Large intestine (tissue), 3 donors: ENCODE data around the gene NPFF. TPM values are rescaled to one million over a fixed set of nuclear protein-coding genes. Genes with fewer than 3 reads are reported as not detected.

Source experiments
- DNase-seq, 2 donors: peaks; one replicate each; pipeline versions ENCODE4 v3.0.0 to v3.0.0-alpha.2; 2013
- H3K27ac ChIP-seq: one replicate; pipeline ENCODE4 v1.5.1; 2013; ENCODE audit warnings: low read length
- H3K27me3 ChIP-seq: 2 replicates; pipeline ENCODE4 v1.6.1; 2013; ENCODE audit warnings: low read length; ENCODE audit not compliant: control insufficient read depth, insufficient read depth
- H3K36me3 ChIP-seq: 2 replicates; pipeline ENCODE4 v1.6.1; 2013; ENCODE audit warnings: low read length; ENCODE audit not compliant: control insufficient read depth, insufficient read depth
- H3K4me1 ChIP-seq: one replicate; pipeline ENCODE4 v1.6.1; 2013; ENCODE audit warnings: low read length; ENCODE audit not compliant: control insufficient read depth, insufficient read depth
- H3K4me3 ChIP-seq: one replicate; pipeline ENCODE4 v1.5.1; 2013; ENCODE audit warnings: low read length
- H3K9me3 ChIP-seq: one replicate; pipeline ENCODE4 v1.6.1; 2013; ENCODE audit warnings: mild to moderate bottlenecking, low read depth, low read length, moderate library complexity; ENCODE audit not compliant: control insufficient read depth
- WGBS: methylation state at CpG from one replicate; pipeline ENCODE4 v1.1.5; 2013; ENCODE audit warnings: low lambda C conversion rate; ENCODE audit not compliant: insufficient coverage; 5-methylcytosine and 5-hydroxymethylcytosine counted together
- polyA plus RNA-seq: library from polyadenylated mRNA; unstranded; fragments of 120-200 nt; gene quantifications from one replicate; pipeline ENCODE4 v1.2.1, GENCODE V29; 2013

The NPFF gene
- polyA plus RNA-seq, 1 donor: not detected

- no peak for DNase-seq
- Histone ChIP-seq H3K4me3 (no peak overlapping the region), H3K4me1 (peaks cover 3% of the 10 kb centered on the region), H3K27ac (no peak overlapping the region), H3K9me3 (no peaks in the 10 kb centered on the region), H3K36me3 (peaks cover 73% of the 10 kb centered on the region), H3K27me3 (no peaks in the 10 kb centered on the region)
- 50% methylated on average over 1 of the region's 2 CpGs for WGBS
Measured at GRCh38 chr12:53533471-53533870, 26.2 kb upstream of the NPFF start.

GRCh38 chr12:53532524-53533445 is 25.5 kb upstream of the NPFF start:
- H3K4me3 ChIP-seq: no peak overlapping the region
- no peak for DNase-seq
- WGBS: no CpG with 5 or more reads among the region's 7 CpGs
- H3K36me3 ChIP-seq: peaks cover 73% of the 10 kb centered on the region
- no peaks in the 10 kb centered on the region for H3K9me3 ChIP-seq
- no peaks in the 10 kb centered on the region for H3K4me1 ChIP-seq
- H3K27me3 ChIP-seq: no peaks in the 10 kb centered on the region
- no peak overlapping the region for H3K27ac ChIP-seq

- no peak overlapping the region for H3K27ac ChIP-seq
- DNase-seq: no peak
- H3K27me3 ChIP-seq: no peaks in the 10 kb centered on the region
- no peaks in the 10 kb centered on the region for H3K4me1 ChIP-seq
- no peaks in the 10 kb centered on the region for H3K9me3 ChIP-seq
- H3K4me3 ChIP-seq: no peak overlapping the region
- peaks cover 73% of the 10 kb centered on the region for H3K36me3 ChIP-seq
- 80% methylated on average over 2 of the region's 3 CpGs for WGBS
Measured at GRCh38 chr12:53532021-53532420, 24.7 kb upstream of the NPFF start.

- WGBS: no CpG with 5 or more reads among the region's 4 CpGs
Measured at GRCh38 chr12:53530920-53531319, 23.6 kb upstream of the NPFF start.

GRCh38 chr12:53530061-53530460 is 22.8 kb upstream of the NPFF start:
- Histone ChIP-seq H3K27me3 (no peaks in the 10 kb centered on the region), H3K9me3 (no peaks in the 10 kb centered on the region), H3K4me1 (no peaks in the 10 kb centered on the region), H3K36me3 (peaks cover 66% of the 10 kb centered on the region), H3K27ac (no peak overlapping the region), H3K4me3 (no peak overlapping the region)
- no peak for DNase-seq
- no CpG with 5 or more reads among the region's 2 CpGs for WGBS

More at GRCh38 chr12:53530920-53531319, 23.6 kb upstream of the NPFF start:
- no peak for DNase-seq
- Histone ChIP-seq H3K27ac (no peak overlapping the region), H3K4me1 (no peaks in the 10 kb centered on the region), H3K36me3 (peaks cover 70% of the 10 kb centered on the region), H3K9me3 (no peaks in the 10 kb centered on the region), H3K4me3 (no peak overlapping the region), H3K27me3 (no peaks in the 10 kb centered on the region)

GRCh38 chr12:53524476-53524875 is 17.2 kb upstream of the NPFF start:
- WGBS: no CpG with 5 or more reads among the region's 13 CpGs

GRCh38 chr12:53523131-53523530 is 15.8 kb upstream of the NPFF start:
- Histone ChIP-seq H3K27ac (no peak overlapping the region), H3K36me3 (peaks cover 75% of the 10 kb centered on the region), H3K4me1 (no peaks in the 10 kb centered on the region), H3K9me3 (no peaks in the 10 kb centered on the region), H3K27me3 (no peaks in the 10 kb centered on the region), H3K4me3 (no peak overlapping the region)
- WGBS: 100% methylated on average over 1 of the region's 3 CpGs
- no peak for DNase-seq

More at GRCh38 chr12:53524476-53524875, 17.2 kb upstream of the NPFF start:
- no peak for DNase-seq
- Histone ChIP-seq H3K4me3 (no peak overlapping the region), H3K4me1 (no peaks in the 10 kb centered on the region), H3K27ac (no peak overlapping the region), H3K36me3 (peaks cover 69% of the 10 kb centered on the region), H3K9me3 (no peaks in the 10 kb centered on the region), H3K27me3 (no peaks in the 10 kb centered on the region)

- WGBS: no CpG with 5 or more reads among the region's 5 CpGs
Measured at GRCh38 chr12:53518381-53518780, 11.1 kb upstream of the NPFF start.

GRCh38 chr12:53516758-53517455 is 9.6 kb upstream of the NPFF start:
- DNase-seq: no peak
- H3K4me1 ChIP-seq: no peaks in the 10 kb centered on the region
- peaks cover 91% of the 10 kb centered on the region for H3K36me3 ChIP-seq
- H3K27me3 ChIP-seq: no peaks in the 10 kb centered on the region
- WGBS: no CpG with 5 or more reads among the region's 13 CpGs
- H3K27ac ChIP-seq: no peak overlapping the region
- no peak overlapping the region for H3K4me3 ChIP-seq
- H3K9me3 ChIP-seq: no peaks in the 10 kb centered on the region

More at GRCh38 chr12:53518381-53518780, 11.1 kb upstream of the NPFF start:
- Histone ChIP-seq H3K27me3 (no peaks in the 10 kb centered on the region), H3K27ac (no peak overlapping the region), H3K4me1 (no peaks in the 10 kb centered on the region), H3K9me3 (no peaks in the 10 kb centered on the region), H3K36me3 (peaks cover 90% of the 10 kb centered on the region), H3K4me3 (no peak overlapping the region)
- DNase-seq: no peak

- DNase-seq: no peak
- no CpG with 5 or more reads among the region's 2 CpGs for WGBS
- peaks cover 87% of the 10 kb centered on the region for H3K36me3 ChIP-seq
- H3K27me3 ChIP-seq: no peaks in the 10 kb centered on the region
- H3K4me3 ChIP-seq: no peak overlapping the region
- no peak overlapping the region for H3K27ac ChIP-seq
- no peaks in the 10 kb centered on the region for H3K4me1 ChIP-seq
- H3K9me3 ChIP-seq: no peaks in the 10 kb centered on the region
Measured at GRCh38 chr12:53515291-53515680, 8.0 kb upstream of the NPFF start.
